Renal pelvis (tissue), 4 donors: Measurements from ENCODE around the gene DTX2. TPM values are rescaled to one million over a fixed set of nuclear protein-coding genes. Genes with fewer than 3 reads are reported as not detected.
"Not testable (repeated sequence)": the region's sequence is repeated elsewhere in the genome, so short reads cannot be mapped to it uniquely, and the experiment has no call there.

ENCODE experiments used
- DNase-seq: peaks from one replicate; pipeline ENCODE4 v3.0.0-alpha.2; 2013
- polyA plus RNA-seq, 3 donors: library from polyadenylated mRNA; unstranded; fragments of 120-200 nt; gene quantifications; one replicate each; pipeline ENCODE4 v1.2.1, GENCODE V29; 2013; ENCODE audit not compliant: insufficient read length in 3 of 3

The DTX2 gene
- polyA plus RNA-seq, 3 donors, result 7.8 to 12.1 (median 8.1) TPM

GRCh38 chr7:76441792-76442191 lies 19.7 kb upstream of the DTX2 start:
- not testable (repeated sequence) for DNase-seq

DNA sequence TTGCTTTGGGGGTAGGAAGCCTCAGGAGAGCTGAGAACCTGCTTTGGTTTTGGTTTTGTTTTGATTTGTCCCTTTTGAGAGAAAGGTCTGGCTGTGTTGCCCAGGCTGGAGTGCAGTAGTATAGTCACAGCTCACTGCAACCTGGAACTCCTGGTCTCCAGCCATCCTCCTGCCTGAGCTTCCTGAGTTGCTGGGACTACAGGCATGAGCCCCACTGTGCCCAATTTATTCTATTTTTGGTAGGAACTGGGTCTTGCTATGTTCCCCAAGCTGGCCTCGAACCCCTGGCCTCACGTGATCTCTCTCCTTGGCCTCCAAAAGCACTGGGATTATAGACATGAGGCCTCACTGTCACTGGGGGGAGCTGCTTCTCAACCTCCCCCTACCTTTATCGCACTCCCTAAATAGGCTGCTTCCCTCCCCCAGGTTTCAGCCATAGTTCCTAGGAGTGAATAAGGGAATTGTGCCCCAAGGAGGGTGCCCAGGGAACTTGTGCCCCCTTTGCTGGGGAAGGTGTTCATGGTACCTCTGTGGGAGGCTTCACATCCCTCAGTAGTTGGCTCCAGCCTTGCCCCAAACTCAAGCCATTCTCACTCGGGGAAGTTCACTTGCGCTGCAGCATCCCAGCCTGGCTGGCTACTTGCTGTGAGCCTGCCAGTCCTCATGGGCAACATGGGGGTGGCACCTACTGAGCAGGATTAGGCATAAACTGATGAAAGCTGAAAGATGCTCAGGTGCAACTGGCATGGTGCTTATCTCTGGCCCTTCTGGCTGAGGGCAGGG lies 18.7 kb upstream of the DTX2 start:
- DNase-seq, result not testable (repeated sequence)

DNA sequence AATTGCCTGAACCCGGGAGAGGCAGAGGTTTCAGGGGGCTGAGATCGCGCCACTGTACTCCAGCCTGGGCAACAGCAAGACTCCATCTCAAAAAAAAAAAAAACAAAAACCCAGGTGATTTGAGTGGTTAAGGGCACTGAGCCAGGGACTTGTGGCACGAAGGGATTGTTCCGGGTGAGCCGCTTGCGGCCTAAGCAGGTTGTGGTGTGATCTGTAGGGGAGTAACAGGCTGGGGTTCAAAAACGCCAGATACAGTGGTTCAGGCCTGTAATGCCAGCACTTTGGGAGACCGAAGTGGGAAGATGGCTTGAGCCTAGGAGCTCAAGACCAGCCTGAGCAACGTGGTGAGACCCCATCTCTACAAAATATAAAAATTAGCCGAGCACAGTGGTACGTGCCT lies 17.7 kb upstream of the DTX2 start:
- not testable (repeated sequence) for DNase-seq

- not testable (repeated sequence) for DNase-seq
Observed at GRCh38 chr7:76445577-76446008, 15.9 kb upstream of the DTX2 start.

DNA sequence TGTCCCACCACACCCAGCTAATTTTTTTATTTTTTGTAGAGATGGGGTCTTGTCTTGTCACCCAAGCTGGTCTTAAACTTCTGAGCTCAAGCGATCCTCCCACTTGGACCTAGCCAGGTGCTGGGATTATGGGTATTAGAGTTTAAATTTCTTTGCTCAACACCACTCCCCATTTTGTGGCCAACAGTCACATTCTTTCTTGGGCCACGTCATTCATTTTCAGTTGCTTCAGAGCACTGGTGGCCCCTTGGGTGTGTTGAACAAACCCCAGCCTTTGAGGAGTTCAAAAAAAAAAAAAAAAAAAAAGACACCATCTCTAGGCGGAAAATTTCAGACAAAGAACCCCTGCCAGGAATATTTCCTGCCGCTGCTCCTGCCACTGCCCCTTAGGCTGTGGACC lies 4.5 kb upstream of the DTX2 start:
- DNase-seq, result not testable (repeated sequence)

DNA sequence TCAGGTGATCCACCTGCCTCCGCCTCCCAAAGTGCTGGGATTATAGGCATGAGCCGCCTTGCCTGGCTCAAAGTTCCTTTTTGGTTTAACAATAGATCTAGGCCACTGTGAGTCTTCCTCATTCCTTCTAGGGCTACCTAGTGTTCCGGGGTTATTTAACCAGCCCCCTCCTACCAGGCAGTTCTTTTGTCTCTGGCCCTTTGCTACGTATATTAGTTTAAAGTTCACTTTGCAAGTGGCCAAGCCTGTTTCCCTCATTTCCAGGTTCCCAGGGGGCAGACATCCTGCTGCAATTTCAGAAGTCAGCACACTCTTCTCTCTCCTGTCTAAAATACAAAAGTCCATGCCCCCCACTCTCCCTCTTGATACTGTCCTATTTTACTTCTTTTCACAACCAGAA lies 3.0 kb upstream of the DTX2 start:
- DNase-seq, result not testable (repeated sequence)

- DNase-seq, result not testable (repeated sequence)
Observed at GRCh38 chr7:76460767-76461166, 742 bp upstream of the DTX2 start.

DNA sequence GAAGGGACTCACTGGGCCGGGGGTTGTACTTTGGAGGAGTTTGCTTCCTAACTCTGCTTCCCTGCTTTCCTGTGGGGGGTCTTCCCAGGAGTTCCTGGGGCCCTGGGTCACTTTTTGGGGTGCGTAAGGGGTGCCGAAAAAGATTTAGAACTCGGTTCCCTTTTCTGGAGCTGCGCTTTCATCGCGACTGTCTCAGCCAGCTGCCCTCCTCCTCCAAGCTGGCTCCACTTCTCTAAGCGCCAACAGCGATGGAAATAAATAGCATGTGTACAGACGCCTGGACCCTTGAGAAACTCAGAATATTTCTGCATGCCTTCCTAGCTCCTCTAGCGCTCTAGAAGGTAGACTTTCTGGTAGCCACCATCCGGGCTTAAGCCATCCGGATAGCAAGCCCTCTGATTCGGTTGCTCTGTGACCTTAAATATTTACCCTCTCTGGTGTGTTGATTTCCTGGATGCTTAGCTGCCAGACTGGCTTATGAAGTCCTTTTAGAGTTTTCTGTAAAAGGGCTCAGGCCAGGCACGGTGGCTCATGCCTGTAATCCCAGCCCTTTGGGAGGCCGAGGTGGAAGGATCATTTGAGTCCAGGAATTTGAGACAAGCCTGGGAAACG lies 868 bp downstream of the DTX2 start:
- DNase-seq, result not testable (repeated sequence)

- not testable (repeated sequence) for DNase-seq
Observed at GRCh38 chr7:76464959-76465358, 3.5 kb downstream of the DTX2 start.

DNA sequence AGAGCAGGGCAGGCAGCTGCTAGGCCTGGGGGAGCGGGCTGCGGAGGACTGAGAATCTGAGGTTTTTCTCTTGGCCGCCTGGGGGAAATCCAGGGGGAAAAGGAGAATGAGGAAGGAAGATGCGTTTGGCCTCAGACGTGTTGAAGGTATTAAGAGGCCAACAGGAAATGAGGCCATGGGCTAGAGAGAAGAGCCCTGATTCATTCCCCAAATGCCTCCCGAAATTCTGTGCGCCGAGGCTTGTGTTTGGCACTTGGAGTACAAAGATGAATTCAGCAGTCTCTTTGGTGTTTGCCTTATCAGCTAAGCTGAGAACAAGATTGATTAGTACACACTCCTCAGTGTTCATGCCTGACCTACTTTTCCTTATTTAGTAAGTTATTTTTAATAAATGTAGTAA lies 4.4 kb downstream of the DTX2 start:
- not testable (repeated sequence) for DNase-seq

DNA sequence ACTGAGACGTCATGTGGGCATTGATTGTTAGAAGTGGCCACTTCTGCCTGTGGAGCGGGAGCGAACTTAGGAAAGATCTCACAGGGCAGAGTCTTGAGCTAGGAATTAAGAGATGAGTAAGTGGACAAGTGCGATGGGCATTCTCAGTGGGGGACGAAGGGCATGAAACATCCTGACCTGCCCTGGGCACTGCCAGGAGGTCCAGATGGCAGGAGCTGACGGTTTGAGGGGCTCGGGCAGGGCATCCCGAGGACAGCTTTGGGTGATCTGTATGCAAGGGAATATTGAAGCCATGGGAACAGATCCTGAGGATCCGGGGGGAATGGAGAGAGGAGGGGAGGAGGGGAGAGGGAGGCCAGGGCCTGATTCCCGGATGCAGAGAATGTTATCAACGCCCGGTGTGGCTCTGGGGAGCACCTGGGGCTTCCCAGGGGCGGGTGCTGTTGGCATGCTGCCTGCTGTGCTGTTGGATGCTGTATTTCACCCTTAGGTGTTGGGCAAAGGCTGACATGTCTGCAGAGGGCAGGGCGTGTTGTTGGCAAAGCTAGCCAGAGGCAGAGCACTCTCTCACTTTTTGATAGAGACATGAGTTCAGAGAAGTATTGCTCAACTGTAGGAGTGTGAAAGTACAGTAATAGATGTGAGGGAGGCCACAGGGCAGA lies 6.4 kb downstream of the DTX2 start:
- DNase-seq, result not testable (repeated sequence)

DNA sequence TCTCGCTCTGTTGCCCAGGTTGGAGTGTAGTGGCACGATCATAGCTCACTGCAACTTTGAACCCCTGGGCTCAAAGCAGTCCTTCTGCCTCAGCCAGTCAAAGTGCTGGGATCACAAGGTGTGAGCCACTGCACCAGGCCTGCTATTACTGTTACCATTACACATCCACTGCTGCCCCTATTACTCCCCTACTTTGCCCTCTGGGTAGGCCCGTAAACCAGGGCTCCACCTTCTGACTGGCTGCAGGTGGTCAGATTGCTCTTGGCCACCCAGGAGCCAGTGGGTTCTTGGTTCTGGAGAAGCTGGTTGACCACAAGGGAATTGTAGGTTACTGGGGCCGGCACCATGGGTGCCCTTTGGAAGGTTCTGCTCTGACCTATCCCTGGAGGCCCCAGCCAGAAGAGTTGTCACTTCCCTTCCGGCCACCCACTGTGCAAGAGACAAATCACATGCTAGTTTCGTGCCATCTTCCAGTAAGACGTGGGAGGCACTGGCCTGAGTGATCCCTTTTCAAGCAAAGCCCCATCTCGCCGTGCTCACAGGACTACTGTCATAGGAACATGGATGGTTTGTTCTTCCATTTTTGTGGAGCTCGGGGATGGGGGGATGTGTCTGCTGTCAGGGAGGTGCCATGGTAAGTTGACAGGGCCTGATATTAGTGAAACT lies 10.2 kb downstream of the DTX2 start:
- DNase-seq, result not testable (repeated sequence)

- DNase-seq, result not testable (repeated sequence)
Observed at GRCh38 chr7:76473097-76473496, 11.6 kb downstream of the DTX2 start.

- not testable (repeated sequence) for DNase-seq
Observed at GRCh38 chr7:76476280-76476679, 14.8 kb downstream of the DTX2 start.

DNA sequence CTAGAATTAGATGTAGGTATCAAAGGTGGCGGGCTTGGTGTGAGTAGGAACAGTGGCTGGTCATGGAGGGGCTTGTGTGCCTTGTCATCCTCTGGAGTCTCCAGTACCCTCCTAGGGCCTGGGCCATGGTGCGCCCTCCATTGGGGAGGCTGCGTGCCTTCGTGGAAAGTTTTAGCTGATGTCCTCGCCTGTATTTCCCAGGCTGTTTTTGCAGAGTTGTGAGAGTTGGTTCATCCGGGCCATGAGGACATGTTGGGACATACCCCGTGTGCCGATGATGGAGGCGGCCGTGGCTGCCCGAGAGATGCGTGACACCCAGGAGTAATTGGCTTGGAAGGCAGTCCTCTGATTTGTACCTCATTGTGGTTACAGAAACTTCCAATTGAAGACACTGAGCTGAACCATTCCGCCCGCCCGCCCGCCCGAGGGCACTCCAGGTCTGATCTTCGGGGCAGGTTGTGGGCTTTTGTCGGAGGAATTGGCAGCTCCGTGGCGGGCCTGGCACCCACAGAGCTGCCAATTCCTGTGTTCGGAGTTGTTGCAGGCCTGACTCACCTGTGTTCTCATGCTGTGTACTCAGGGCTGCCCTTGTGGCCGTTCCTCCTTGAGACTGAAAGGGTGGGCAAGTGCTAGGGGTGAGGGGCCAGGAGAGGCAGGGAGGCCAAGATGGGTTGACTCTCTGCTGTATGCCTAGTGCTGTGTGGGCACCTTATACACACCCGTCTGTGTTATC lies 15.4 kb downstream of the DTX2 start:
- DNase-seq, result not testable (repeated sequence)

- not testable (repeated sequence) for DNase-seq
Observed at GRCh38 chr7:76479628-76480027, 18.1 kb downstream of the DTX2 start.

GRCh38 chr7:76480403-76481253 lies 19.1 kb downstream of the DTX2 start:
- DNase-seq, result not testable (repeated sequence)

- DNase-seq, result not testable (repeated sequence)
Observed at GRCh38 chr7:76482660-76483059, 21.2 kb downstream of the DTX2 start.

DNA sequence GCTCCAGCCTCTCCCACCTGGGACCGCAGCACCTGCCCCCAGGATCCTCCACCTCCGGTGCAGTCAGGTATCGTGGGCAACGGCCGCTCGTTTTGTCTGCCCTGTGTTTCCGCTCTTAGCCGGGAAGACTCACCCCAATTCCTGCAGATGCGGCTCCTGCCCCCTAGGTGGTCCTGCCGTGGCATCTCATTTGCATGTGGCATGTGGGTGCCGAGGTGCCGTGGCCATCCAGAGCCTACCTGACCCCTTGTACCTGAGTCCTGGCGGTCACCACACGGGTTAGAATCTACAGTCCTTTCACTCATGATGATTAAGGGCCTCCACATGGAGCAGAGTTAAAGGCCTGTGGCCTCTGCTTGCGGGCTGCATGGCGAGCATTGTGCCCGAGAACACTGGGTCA lies 21.6 kb downstream of the DTX2 start:
- DNase-seq, result not testable (repeated sequence)

- DNase-seq, result not testable (repeated sequence)
Observed at GRCh38 chr7:76484456-76484855, 22.9 kb downstream of the DTX2 start.
